Mesothelial cell of epicardium (in vitro differentiated cells): ENCODE measurements around the gene FHIT. TPM values are rescaled to one million over a fixed set of nuclear protein-coding genes. Genes with fewer than 3 reads are reported as not detected.

Source experiments
- DNase-seq, 2 experiments: peaks; one replicate each; pipeline ENCODE4 v3.0.0; 2021; ENCODE audit warnings: low spot score in 2 of 2; ENCODE audit not compliant: unreplicated experiment in 2 of 2
- H3K27ac Mint-ChIP-seq: 2 replicates; pipeline ENCODE4 v1.8.0; 2021; ENCODE audit warnings: mixed read lengths
- H3K27me3 Mint-ChIP-seq: 2 replicates; pipeline ENCODE4 v1.8.0; 2021; ENCODE audit warnings: low read depth, mixed read lengths
- H3K36me3 Mint-ChIP-seq: 2 replicates; pipeline ENCODE4 v1.8.0; 2021; ENCODE audit warnings: mixed read lengths
- H3K4me1 Mint-ChIP-seq: 2 replicates; pipeline ENCODE4 v1.8.0; 2021; ENCODE audit warnings: mixed read lengths
- H3K4me3 Mint-ChIP-seq: 2 replicates; pipeline ENCODE4 v1.8.0; 2021; ENCODE audit warnings: mild to moderate bottlenecking, moderate library complexity, mixed read lengths
- H3K9me3 Mint-ChIP-seq: 2 replicates; pipeline ENCODE4 v1.8.0; 2021; ENCODE audit warnings: mixed read lengths
- total RNA-seq: library from RNA; stranded (reverse); gene quantifications from 3 replicates; pipeline ENCODE4 v1.2.1, GENCODE V29; 2021
- TF ChIP-seq, protein P1 (sequence below): fragments of 200-600 bp; sonication (generic); IDR thresholded peaks from one replicate; pipeline ENCODE4 v1.5.0; 2021; ENCODE audit warnings: antibody characterized with exemption; ENCODE audit not compliant: unreplicated experiment

Gene FHIT
- total RNA-seq, 1 donor from 2014 or later = 10.7 TPM

DNA sequence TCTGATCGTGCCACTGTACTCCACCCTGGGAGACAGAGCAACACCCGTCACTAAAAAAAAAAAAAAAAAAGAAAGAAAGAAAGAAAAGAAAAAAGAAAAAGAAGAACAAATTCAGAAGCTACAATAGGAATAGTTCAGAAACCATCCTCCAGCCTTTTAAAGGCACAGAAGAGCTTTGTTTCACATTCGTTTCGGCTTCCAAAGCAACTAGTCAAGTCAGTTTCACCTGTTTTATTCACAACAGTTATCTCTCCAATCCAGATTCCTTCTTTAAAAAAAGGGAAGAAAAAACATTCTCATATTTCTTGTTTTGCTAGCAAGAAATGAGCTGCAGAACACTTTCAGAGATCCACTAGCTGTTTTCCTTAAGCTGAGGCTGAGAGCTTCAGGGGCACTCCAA lies 1433.7 kb downstream of the FHIT start:
- Mint-ChIP-seq H3K27ac (peak overlapping the region; percentile 55), H3K4me1 (peaks cover 39% of the 10 kb centered on the region), H3K36me3 (no peaks in the 10 kb centered on the region), H3K4me3 (peak overlapping the region; percentile 3), H3K9me3 (peaks cover 14% of the 10 kb centered on the region), H3K27me3 (no peaks in the 10 kb centered on the region)
- TF ChIP-seq, protein P1, sequence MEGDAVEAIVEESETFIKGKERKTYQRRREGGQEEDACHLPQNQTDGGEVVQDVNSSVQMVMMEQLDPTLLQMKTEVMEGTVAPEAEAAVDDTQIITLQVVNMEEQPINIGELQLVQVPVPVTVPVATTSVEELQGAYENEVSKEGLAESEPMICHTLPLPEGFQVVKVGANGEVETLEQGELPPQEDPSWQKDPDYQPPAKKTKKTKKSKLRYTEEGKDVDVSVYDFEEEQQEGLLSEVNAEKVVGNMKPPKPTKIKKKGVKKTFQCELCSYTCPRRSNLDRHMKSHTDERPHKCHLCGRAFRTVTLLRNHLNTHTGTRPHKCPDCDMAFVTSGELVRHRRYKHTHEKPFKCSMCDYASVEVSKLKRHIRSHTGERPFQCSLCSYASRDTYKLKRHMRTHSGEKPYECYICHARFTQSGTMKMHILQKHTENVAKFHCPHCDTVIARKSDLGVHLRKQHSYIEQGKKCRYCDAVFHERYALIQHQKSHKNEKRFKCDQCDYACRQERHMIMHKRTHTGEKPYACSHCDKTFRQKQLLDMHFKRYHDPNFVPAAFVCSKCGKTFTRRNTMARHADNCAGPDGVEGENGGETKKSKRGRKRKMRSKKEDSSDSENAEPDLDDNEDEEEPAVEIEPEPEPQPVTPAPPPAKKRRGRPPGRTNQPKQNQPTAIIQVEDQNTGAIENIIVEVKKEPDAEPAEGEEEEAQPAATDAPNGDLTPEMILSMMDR = no peak
- no peak for DNase-seq

DNA sequence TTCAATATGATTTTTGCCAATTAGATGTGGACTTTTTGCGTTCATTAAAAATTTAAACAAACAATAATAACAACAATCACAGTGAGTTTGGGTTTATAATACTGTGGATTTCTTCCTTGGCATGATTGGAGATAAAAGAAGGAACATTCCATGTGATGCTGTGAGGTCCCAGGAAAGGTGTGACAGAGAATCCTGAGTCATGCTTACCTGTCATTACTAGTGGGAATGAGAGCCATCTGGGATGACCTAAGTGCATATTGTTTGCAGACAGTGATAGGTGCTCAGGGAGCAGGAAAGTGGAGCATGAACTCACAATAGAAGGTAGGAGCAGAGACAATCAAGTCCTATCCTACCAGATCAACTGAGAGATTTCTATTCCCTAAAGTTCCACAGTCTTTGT lies 1434.9 kb downstream of the FHIT start:
- H3K27ac Mint-ChIP-seq = peak overlapping the region; percentile 45
- DNase-seq = no peak
- H3K27me3 Mint-ChIP-seq = no peaks in the 10 kb centered on the region
- peaks cover 51% of the 10 kb centered on the region for H3K4me1 Mint-ChIP-seq
- H3K4me3 Mint-ChIP-seq = no peak overlapping the region
- H3K9me3 Mint-ChIP-seq = peaks cover 6% of the 10 kb centered on the region
- H3K36me3 Mint-ChIP-seq = no peaks in the 10 kb centered on the region
- TF ChIP-seq, protein P1 = no peak

DNA sequence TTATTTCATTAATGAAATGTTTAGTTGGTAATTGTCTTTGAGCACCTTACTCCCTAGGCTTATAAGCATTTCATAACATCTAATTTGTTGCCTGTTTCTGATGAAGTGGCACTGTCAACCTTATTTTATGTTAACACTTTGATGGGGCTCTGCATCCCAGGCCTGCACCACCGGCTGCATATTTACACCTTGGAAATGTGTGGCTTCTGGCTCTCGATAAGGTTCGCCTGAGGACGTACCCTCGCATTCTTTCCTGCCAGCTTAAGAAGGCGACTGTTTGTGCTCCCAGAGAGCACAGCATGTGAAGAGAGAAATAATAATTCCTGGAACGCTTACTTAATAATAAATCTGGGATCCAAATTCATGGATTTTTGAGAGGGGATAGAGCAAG lies 1438.1 kb downstream of the FHIT start:
- H3K4me3 Mint-ChIP-seq = no peak overlapping the region
- H3K4me1 Mint-ChIP-seq = peaks cover 59% of the 10 kb centered on the region
- H3K9me3 Mint-ChIP-seq = no peaks in the 10 kb centered on the region
- H3K27me3 Mint-ChIP-seq = no peaks in the 10 kb centered on the region
- TF ChIP-seq, protein P1 = no peak
- H3K27ac Mint-ChIP-seq = peak overlapping the region; percentile 49
- no peak for DNase-seq
- no peaks in the 10 kb centered on the region for H3K36me3 Mint-ChIP-seq

DNA sequence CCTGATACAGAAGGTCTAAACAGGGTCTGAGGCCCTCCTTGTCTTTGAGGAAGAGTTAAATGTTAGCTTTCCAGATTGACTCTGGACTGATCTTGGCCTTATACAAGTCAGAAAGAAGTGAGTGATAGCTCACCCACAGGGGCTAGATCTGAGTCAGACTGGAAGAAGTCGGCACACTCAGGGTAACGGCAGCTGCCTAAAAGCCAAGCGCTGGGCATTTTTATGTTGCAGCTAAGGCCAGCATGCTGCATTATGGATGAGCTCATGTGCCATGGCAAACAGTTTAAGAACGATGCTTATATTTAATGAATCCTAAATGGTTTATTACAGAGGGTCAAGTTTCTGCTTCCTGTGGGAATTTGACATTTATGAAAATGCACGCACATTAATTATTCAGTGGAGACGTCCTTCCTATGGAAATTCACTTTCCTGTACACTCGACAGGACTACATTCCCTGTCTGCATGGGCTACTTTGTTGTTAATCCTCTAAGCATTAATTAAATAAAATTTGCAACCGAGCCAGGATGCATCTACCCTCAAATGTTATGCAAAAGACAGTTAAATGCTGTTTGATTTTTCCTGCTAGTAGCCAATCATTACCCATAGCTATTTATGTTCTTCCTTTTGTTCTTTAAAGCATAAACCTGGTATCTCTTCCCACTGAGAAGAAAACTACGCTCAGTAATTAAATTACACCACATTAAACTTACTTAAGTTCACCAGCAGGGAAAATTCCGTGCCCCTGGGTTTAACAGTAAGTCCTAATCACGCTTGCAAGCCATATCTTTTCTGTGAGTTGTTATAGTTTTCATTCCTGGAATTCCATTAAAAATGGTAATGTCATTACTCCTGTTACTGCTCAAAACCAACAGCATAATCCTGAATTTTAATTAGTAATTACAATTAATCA lies 1438.8 kb downstream of the FHIT start:
- Mint-ChIP-seq H3K4me1 (peaks cover 53% of the 10 kb centered on the region), H3K27me3 (no peaks in the 10 kb centered on the region), H3K4me3 (no peak overlapping the region), H3K9me3 (no peaks in the 10 kb centered on the region), H3K27ac (peak overlapping the region; percentile 76), H3K36me3 (no peaks in the 10 kb centered on the region)
- no peak for DNase-seq
- TF ChIP-seq, protein P1 = peak; percentile 14

DNA sequence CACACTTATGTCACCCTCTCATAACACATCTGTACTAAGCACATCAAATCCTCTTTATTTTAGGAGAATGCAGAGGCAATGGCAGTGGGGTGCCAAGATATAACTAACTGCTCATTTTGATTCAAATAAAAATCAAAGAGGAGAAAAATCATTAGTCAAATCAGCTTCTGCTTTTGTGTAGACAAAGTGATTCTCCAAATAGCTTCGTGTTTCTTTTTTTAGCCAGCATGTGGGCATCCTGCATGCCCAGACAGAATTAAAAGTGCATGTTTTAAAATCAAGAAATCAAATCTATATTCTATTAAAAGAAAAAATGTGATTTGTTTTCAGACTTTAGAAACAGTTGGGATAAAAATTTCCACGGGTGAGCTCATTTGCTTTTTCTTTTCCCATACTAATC lies 1440.1 kb downstream of the FHIT start:
- no peaks in the 10 kb centered on the region for H3K36me3 Mint-ChIP-seq
- H3K4me3 Mint-ChIP-seq = no peak overlapping the region
- TF ChIP-seq, protein P1 = no peak
- DNase-seq = no peak
- H3K27ac Mint-ChIP-seq = no peak overlapping the region
- peaks cover 41% of the 10 kb centered on the region for H3K4me1 Mint-ChIP-seq
- no peaks in the 10 kb centered on the region for H3K27me3 Mint-ChIP-seq
- no peaks in the 10 kb centered on the region for H3K9me3 Mint-ChIP-seq
